Measurements from ENCODE around the gene ARHGAP18. TPM values are rescaled to one million over a fixed set of nuclear protein-coding genes. Genes with fewer than 3 reads are reported as not detected.

Gene ARHGAP18
- total RNA-seq, 1 donor from 2014 or later: 7.9 TPM

DNA sequence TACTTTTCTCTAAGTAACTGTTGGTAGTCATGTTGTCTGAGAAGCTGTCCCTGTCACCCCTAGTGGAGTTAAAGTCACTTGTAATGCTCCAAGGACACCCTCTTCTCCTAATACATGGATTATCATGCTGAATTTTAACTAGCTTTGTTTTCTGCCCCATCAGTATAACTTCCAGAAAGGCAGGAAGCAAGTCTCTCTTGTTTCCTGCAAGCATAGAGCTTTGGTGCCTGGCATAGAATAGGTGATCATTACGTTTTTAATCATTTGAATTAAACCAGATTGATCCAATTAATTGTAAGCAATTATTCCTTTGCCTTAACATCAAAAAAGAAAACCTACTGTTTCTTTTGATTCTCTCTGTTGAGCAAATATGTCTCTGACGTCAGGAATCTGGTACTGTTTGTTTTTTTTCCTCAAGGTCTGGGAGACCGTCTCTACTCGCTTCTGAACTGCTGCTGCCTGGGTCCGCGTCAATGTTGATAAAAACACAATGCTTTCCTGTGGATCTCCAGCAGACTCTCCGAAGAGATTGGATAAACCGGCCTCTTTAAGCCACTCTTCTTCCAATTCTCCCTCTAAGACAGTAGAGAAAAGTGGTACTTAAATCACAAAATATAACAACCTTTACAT is 71.8 kb downstream of the ARHGAP18 start:
- no peaks in the 10 kb centered on the region for H3K9me3 Mint-ChIP-seq (ENCODE audit: unreplicated experiment)
- H3K36me3 Mint-ChIP-seq (ENCODE audit: unreplicated experiment): no peaks in the 10 kb centered on the region
- no peak for DNase-seq
- H3K4me1 Mint-ChIP-seq (ENCODE audit: low read depth, unreplicated experiment): peaks cover 5% of the 10 kb centered on the region
- no peak overlapping the region for H3K4me3 Mint-ChIP-seq (ENCODE audit: unreplicated experiment)
- no peaks in the 10 kb centered on the region for H3K27me3 Mint-ChIP-seq (ENCODE audit: unreplicated experiment)
- TF ChIP-seq, protein P1, sequence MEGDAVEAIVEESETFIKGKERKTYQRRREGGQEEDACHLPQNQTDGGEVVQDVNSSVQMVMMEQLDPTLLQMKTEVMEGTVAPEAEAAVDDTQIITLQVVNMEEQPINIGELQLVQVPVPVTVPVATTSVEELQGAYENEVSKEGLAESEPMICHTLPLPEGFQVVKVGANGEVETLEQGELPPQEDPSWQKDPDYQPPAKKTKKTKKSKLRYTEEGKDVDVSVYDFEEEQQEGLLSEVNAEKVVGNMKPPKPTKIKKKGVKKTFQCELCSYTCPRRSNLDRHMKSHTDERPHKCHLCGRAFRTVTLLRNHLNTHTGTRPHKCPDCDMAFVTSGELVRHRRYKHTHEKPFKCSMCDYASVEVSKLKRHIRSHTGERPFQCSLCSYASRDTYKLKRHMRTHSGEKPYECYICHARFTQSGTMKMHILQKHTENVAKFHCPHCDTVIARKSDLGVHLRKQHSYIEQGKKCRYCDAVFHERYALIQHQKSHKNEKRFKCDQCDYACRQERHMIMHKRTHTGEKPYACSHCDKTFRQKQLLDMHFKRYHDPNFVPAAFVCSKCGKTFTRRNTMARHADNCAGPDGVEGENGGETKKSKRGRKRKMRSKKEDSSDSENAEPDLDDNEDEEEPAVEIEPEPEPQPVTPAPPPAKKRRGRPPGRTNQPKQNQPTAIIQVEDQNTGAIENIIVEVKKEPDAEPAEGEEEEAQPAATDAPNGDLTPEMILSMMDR (IDR thresholded peaks at IDR 0.05; ENCODE audit: partially characterized antibody, unreplicated experiment): no peak
- H3K27ac Mint-ChIP-seq (ENCODE audit: unreplicated experiment): no peak overlapping the region

DNA sequence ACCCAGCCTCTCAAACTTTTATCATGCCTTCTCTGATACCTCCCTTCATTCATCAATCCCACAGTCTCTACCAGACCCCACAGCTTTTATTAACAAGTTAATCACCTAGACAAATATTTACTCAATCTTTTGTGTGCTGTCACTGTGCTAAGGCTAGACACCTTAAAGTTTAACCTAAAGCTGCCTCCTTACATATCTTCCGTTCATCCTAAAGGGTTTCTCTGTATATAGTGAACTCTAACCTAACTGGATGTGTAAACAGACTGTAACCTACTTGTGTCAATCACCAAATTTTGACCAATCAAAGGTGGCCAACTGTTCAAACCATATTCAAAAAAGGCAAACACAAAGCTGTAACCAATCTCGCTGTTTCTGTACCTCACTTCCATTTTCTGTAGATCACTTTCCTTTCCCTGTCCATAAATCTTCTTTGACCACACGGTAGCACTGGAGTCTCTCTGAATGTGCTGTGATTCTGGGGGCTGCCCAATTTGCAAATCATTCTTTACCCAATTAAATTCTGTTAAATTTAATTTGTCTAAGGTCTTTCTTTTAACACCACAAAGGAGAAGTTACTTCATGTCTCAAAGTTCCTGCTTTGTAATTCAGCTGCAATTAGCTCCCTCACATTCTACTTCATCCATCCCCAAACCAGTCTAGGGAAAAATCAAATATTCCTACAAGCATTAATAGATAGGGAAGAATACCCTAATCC is 72.5 kb downstream of the ARHGAP18 start:
- Mint-ChIP-seq H3K4me1 (ENCODE audit: low read depth, unreplicated experiment) (peaks cover 5% of the 10 kb centered on the region), H3K27me3 (ENCODE audit: unreplicated experiment) (no peaks in the 10 kb centered on the region), H3K27ac (ENCODE audit: unreplicated experiment) (no peak overlapping the region), H3K36me3 (ENCODE audit: unreplicated experiment) (no peaks in the 10 kb centered on the region), H3K4me3 (ENCODE audit: unreplicated experiment) (no peak overlapping the region), H3K9me3 (ENCODE audit: unreplicated experiment) (no peaks in the 10 kb centered on the region)
- TF ChIP-seq, protein P1 (IDR thresholded peaks at IDR 0.05; ENCODE audit: partially characterized antibody, unreplicated experiment): no peak
- DNase-seq: no peak

DNA sequence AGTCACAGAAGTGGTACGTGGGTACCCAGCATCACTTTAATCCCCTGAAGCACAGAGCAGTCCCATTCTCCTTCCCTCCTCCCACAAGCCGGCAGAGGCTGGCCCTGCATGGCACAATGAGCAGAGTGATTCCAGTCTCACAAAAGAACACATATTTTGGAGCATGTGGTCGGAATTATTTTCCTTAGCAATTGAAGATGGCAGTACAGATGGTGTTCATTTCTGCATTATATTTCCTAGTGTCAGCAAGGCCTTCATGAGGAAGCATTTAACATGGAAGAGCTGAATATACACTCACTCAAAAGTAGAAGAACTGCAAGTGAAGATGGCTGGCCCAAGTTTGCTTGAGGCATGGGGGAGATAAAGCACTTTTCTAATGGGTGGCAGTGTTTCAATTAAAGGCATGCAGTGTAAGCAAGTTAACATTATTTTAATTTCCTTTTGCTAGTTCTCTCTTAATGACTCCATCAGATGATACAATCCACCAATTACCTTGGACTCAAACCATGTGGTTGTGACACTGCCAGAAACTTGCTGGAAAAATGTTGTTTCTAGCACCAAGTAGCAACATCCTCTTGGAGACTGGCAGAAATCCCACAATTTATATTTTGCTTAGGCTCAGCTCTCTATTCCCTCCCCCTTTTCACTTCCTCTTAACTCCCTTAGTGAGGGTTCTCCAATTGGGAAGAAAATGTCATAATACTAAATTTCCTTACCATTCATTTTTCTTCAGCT is 74.4 kb downstream of the ARHGAP18 start:
- Mint-ChIP-seq H3K4me3 (ENCODE audit: unreplicated experiment) (no peak overlapping the region), H3K36me3 (ENCODE audit: unreplicated experiment) (no peaks in the 10 kb centered on the region), H3K9me3 (ENCODE audit: unreplicated experiment) (no peaks in the 10 kb centered on the region), H3K4me1 (ENCODE audit: low read depth, unreplicated experiment) (peaks cover 3% of the 10 kb centered on the region), H3K27ac (ENCODE audit: unreplicated experiment) (no peak overlapping the region), H3K27me3 (ENCODE audit: unreplicated experiment) (no peaks in the 10 kb centered on the region)
- DNase-seq: no peak
- TF ChIP-seq, protein P1 (IDR thresholded peaks at IDR 0.05; ENCODE audit: partially characterized antibody, unreplicated experiment): no peak

DNA sequence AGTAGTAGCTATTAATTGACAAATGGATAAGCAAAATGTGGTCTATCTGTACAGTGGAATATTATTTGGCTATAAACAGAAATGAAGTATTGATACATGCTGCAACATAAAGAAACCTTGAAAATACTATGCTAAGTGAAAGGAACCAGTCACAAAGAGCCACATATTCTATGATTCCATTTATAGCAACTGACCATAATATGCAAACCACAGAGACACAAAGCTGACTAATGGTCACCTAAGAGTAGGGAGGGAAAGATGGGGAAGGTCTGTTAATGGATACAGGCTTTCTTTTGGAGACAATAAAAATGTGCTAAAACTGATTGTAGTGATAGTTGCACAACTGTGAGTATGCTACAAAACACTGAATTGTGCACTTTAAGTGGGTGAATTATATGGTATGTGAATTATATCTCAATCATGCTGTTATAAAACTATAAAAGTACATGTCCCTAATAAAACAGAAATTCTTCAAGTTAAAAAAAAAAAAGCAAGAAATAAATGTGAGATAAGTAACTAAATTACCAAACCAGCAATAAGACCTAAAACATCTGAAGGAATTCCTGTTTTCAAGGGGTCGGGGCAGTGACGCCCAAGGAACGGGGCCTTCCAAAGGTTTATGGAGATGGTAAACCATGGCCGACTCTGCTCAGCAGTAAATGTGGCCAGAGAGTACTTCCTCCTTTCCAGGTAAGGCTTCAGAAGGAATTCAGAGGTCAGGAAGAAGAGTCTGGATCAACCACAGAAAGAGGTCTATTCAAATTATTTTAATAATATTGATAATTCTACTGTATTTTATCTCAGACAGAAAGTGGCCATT is 75.4 kb downstream of the ARHGAP18 start:
- no peaks in the 10 kb centered on the region for H3K36me3 Mint-ChIP-seq (ENCODE audit: unreplicated experiment)
- H3K27me3 Mint-ChIP-seq (ENCODE audit: unreplicated experiment): no peaks in the 10 kb centered on the region
- DNase-seq: no peak
- no peaks in the 10 kb centered on the region for H3K9me3 Mint-ChIP-seq (ENCODE audit: unreplicated experiment)
- H3K4me1 Mint-ChIP-seq (ENCODE audit: low read depth, unreplicated experiment): peaks cover 3% of the 10 kb centered on the region
- TF ChIP-seq, protein P1 (IDR thresholded peaks at IDR 0.05; ENCODE audit: partially characterized antibody, unreplicated experiment): no peak
- no peak overlapping the region for H3K4me3 Mint-ChIP-seq (ENCODE audit: unreplicated experiment)
- no peak overlapping the region for H3K27ac Mint-ChIP-seq (ENCODE audit: unreplicated experiment)
